GM12878 (cell line): Measurements from ENCODE around the gene NEB. TPM values are rescaled to one million over a fixed set of nuclear protein-coding genes. Genes with fewer than 3 reads are reported as not detected.

Source experiments
- ATAC-seq: fragments of 200-7000 bp; cut with Tn5 transposase; 3 replicates; pipeline ENCODE4 v1.9.1; 2020; ENCODE audit warnings: mild to moderate bottlenecking, moderate library complexity
- BruUV-seq: library from RNA; stranded (reverse); fragments of 400-500 nt; replicated peaks from 2 replicates; lab custom pipeline; 2021; lab: Mats Ljungman, UMichigan
- CTCF ChIA-PET: fragments of 300-600 bp; sonication (Branson Sonifier 250); formaldehyde crosslinking; extraction: SDS; loops from one replicate; lab custom pipeline; 2021; ENCODE audit warnings: inconsistent platforms; lab: Yijun Ruan, JAX
- POLR2A ChIA-PET: fragments of 350-600 bp; formaldehyde crosslinking; extraction: SDS; loops from one replicate; lab custom pipeline; 2021; ENCODE audit warnings: inconsistent platforms; lab: Charles Lee
- RAD21 ChIA-PET: fragments of 300-600 bp; sonication (Branson Sonifier 250); formaldehyde crosslinking; loops from one replicate; lab custom pipeline; 2023; ENCODE audit warnings: antibody characterized with exemption; ENCODE audit not compliant: unreplicated experiment; lab: Charles Lee
- SMC1A ChIA-PET: fragments of 300-600 bp; sonication (Branson Sonifier 250); formaldehyde crosslinking; loops from one replicate; lab custom pipeline; 2023; ENCODE audit not compliant: unreplicated experiment, uncharacterized antibody; lab: Charles Lee
- DNase-seq: peaks from one replicate; pipeline ENCODE4 v3.0.0-alpha.2; 2011; ENCODE audit warnings: low read depth, low spot score
- FAIRE-seq: peaks from 3 replicates; lab custom pipeline; 2011; peaks lifted over from hg19 to GRCh38; lab: Jason Lieb, UNC
- H2AFZ ChIP-seq: 2 replicates; pipeline ENCODE4 v1.6.0; 2011; ENCODE audit warnings: low read depth, low read length, control low read depth; ENCODE audit not compliant: control insufficient read depth
- H3K27ac ChIP-seq: 2 replicates; pipeline ENCODE4 v1.5.1; 2011; ENCODE audit warnings: control low read depth; ENCODE audit not compliant: control insufficient read depth, insufficient read depth
- H3K27me3 ChIP-seq, 2 experiments: replicated peaks in 1 of 2; 2 replicates each; pipeline versions ENCODE4 v1.6.0 to v1.6.1; 2011; ENCODE audit warnings: low read length in 1 of 2; ENCODE audit not compliant: control insufficient read depth in 2 of 2, insufficient read depth in 2 of 2
- H3K36me3 ChIP-seq, 2 experiments: 2 replicates each; pipeline ENCODE4 v1.5.1; 2011; ENCODE audit warnings: low read length in 1 of 2; ENCODE audit not compliant: control insufficient read depth in 2 of 2, insufficient read depth in 2 of 2
- H3K4me1 ChIP-seq: 2 replicates; pipeline ENCODE4 v1.6.1; 2011; ENCODE audit warnings: mild to moderate bottlenecking, low read length, moderate library complexity, mixed read lengths; ENCODE audit not compliant: control insufficient read depth, insufficient read depth
- H3K4me2 ChIP-seq: 2 replicates; pipeline ENCODE4 v1.6.0; 2011; ENCODE audit warnings: control low read depth; ENCODE audit not compliant: control insufficient read depth, insufficient read depth
- H3K4me3 ChIP-seq: fragments of 200-600 bp; sonication (generic); 2 replicates; pipeline ENCODE4 v1.5.1; 2016
- H3K79me2 ChIP-seq: 2 replicates; pipeline ENCODE4 v1.6.0; 2011; ENCODE audit warnings: low read length; ENCODE audit not compliant: control insufficient read depth, insufficient read depth
- H3K9ac ChIP-seq: 2 replicates; pipeline ENCODE4 v1.8.0; 2011; ENCODE audit warnings: low read length, control low read depth, mixed read lengths; ENCODE audit not compliant: control insufficient read depth, insufficient read depth
- H3K9me3 ChIP-seq: replicated peaks from 3 replicates; pipeline ENCODE4 v1.5.1; 2011; ENCODE audit warnings: mild to moderate bottlenecking, low read length; ENCODE audit not compliant: control insufficient read depth, insufficient read depth
- H4K20me1 ChIP-seq: 2 replicates; pipeline ENCODE4 v1.6.0; 2011; ENCODE audit not compliant: control insufficient read depth, insufficient read depth
- CBX5 ChIP-seq: sonication (generic); IDR thresholded peaks from 2 replicates; pipeline ENCODE4 v1.6.1; 2016; ENCODE audit warnings: low read depth, moderate library complexity, mild to moderate bottlenecking, inconsistent platforms
- CREB1 ChIP-seq: IDR thresholded peaks from 2 replicates; pipeline ENCODE4 v1.6.1; 2012; ENCODE audit warnings: low read depth, mild to moderate bottlenecking, inconsistent platforms
- PAX5 ChIP-seq: IDR thresholded peaks from 2 replicates; pipeline ENCODE4 v1.6.1; 2011; ENCODE audit warnings: low read depth, low read length, borderline replicate concordance
- POLR2AphosphoS5 ChIP-seq: IDR thresholded peaks from 2 replicates; pipeline ENCODE4 v1.6.1; 2011; ENCODE audit warnings: mild to moderate bottlenecking, low read length, inconsistent platforms
- SMAD1 ChIP-seq: fragments of 450-650 bp; IDR thresholded peaks from 2 replicates; pipeline ENCODE4 v1.6.1; 2018; ENCODE audit warnings: mild to moderate bottlenecking, low read depth; ENCODE audit not compliant: partially characterized antibody
- YBX1 ChIP-seq: fragments of 450-650 bp; IDR thresholded peaks from 2 replicates; pipeline ENCODE4 v1.6.1; 2016; ENCODE audit warnings: antibody characterized with exemption
- WGBS: methylation state at CpG from one replicate; pipeline ENCODE4 v1.1.6; 2016; ENCODE audit warnings: low lambda C conversion rate; ENCODE audit not compliant: insufficient replicate concordance, insufficient coverage; ENCODE audit errors: missing lambda C conversion rate; 5-methylcytosine and 5-hydroxymethylcytosine counted together
- in situ Hi-C: fragments of 300-500 bp; cut with MboI; formaldehyde crosslinking; loops from 9 replicates; pipeline ENCODE4 v1.14.3; 2018; ENCODE audit warnings: mixed read lengths
- intact Hi-C: fragments of 100-400 bp; cut with micrococcal nuclease; formaldehyde crosslinking; loops from one replicate; pipeline ENCODE4 v1.14.2; 2022; ENCODE audit not compliant: unreplicated experiment
- polyA plus RNA-seq, 11 experiments: library from polyadenylated mRNA; depleted of rRNA in 4 of 11; unstranded in 6 of 11; stranded (reverse) in 5 of 11; fragments of >200 nt; fragmentation: Nextera tagmentation in 4 of 11; fragmentation: Illumina TruSeq in 1 of 11; extraction: Ambion mirVana in 4 of 11; extraction: Trizol in 1 of 11; gene quantifications; 1 replicate in 1 of 11; 2 replicates in 10 of 11; pipeline versions ENCODE4 v1.2.1 to v1.2.3, GENCODE V29; 2011 to 2016; ENCODE audit warnings: inconsistent platforms in 2 of 11, missing spikeins in 2 of 11, low read depth in 1 of 11
- total RNA-seq, 4 experiments: library from RNA; depleted of rRNA in 3 of 4; stranded (reverse); fragments of >200 nt in 3 of 4; fragmentation: Illumina TruSeq in 1 of 4; extraction: Trizol in 1 of 4; gene quantifications; 2 replicates each; pipeline versions ENCODE4 v1.2.1 to v1.2.3, GENCODE V29; 2013 to 2021
- TF ChIP-seq, protein P1 (sequence below), 3 experiments: IDR thresholded peaks in 2 of 3; conservative IDR thresholded peaks in 1 of 3; 2 replicates each; pipeline ENCODE4 v1.5.1; 2011; ENCODE audit warnings: low read depth in 3 of 3, low read length in 3 of 3, mild to moderate bottlenecking in 3 of 3, control low read depth in 2 of 3, moderate library complexity in 2 of 3, inconsistent platforms in 1 of 3, mixed read lengths in 1 of 3; ENCODE audit not compliant: control insufficient read depth in 2 of 3, insufficient read depth in 1 of 3; ENCODE audit errors: extremely low read depth in 1 of 3
- TF ChIP-seq, protein P2 (sequence below): fragments of 450-650 bp; IDR thresholded peaks from 2 replicates; pipeline ENCODE4 v1.6.1; 2018; ENCODE audit warnings: borderline replicate concordance, mild to moderate bottlenecking; ENCODE audit not compliant: partially characterized antibody

Gene NEB
- total and polyA plus RNA-seq, 10 of the 15 experiments (the other 5 are each of a cell fraction or from before 2014, with no cell fraction given) = 0.04 to 0.77 (median 0.12) TPM

DNA sequence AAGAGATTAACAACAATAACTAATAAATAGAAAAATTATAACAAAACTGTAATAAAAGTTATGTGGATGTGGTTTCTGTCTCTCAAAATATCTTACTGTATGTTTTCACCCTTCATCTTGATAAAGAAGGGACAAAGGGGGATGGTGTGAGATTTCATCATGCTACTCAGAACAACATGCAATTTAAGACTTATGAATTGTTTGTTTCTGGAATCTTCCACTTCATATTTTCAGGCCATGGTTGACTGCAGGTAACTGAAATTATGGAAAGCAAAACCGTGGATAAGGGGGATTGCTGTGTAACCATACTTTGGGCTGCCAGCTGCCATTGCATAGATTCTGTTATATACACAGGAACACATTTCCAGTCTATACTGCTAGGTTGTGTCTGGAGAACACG, 45.6 kb downstream of the NEB start:
- CTCF ChIA-PET = no interaction called here
- in situ Hi-C loops (no loop called here), intact Hi-C loops (no loop called here)

More for the DNA sequence above, 45.6 kb downstream of the NEB start:
- Histone ChIP-seq H3K4me3 (no peak overlapping the region), H3K4me2 (no peak overlapping the region), H3K27me3 (no peaks in the 10 kb centered on the region), H3K4me1 (no peaks in the 10 kb centered on the region), H3K36me3 (no peaks in the 10 kb centered on the region), H3K27ac (no peak overlapping the region), H3K9me3 (no peaks in the 10 kb centered on the region), H2AFZ (no peak overlapping the region), H3K9ac (no peak overlapping the region), H3K79me2 (no peaks in the 10 kb centered on the region), H4K20me1 (no peaks in the 10 kb centered on the region)
- RAD21 ChIA-PET = no interaction called here
- 6% methylated on average over 2 of the region's 2 CpGs for WGBS
- FAIRE-seq = no peak
- POLR2A ChIA-PET = no interaction called here
- SMC1A ChIA-PET = no interaction called here
- ATAC-seq = no peak
- BruUV-seq = no TSS peak
- DNase-seq = no peak
- no peak for TF ChIP-seq POLR2AphosphoS5
- no peak for TF ChIP-seq YBX1
- no peak for TF ChIP-seq SMAD1
- no peak for TF ChIP-seq CREB1
- TF ChIP-seq, protein P1, sequence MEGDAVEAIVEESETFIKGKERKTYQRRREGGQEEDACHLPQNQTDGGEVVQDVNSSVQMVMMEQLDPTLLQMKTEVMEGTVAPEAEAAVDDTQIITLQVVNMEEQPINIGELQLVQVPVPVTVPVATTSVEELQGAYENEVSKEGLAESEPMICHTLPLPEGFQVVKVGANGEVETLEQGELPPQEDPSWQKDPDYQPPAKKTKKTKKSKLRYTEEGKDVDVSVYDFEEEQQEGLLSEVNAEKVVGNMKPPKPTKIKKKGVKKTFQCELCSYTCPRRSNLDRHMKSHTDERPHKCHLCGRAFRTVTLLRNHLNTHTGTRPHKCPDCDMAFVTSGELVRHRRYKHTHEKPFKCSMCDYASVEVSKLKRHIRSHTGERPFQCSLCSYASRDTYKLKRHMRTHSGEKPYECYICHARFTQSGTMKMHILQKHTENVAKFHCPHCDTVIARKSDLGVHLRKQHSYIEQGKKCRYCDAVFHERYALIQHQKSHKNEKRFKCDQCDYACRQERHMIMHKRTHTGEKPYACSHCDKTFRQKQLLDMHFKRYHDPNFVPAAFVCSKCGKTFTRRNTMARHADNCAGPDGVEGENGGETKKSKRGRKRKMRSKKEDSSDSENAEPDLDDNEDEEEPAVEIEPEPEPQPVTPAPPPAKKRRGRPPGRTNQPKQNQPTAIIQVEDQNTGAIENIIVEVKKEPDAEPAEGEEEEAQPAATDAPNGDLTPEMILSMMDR (IDR thresholded peaks at IDR 0.05 in 2 of 3, conservative IDR thresholded peaks at IDR 0.05 in 1 of 3; ENCODE audit: control insufficient read depth in 2 of 3, extremely low read depth in 1 of 3, insufficient read depth in 1 of 3, low read depth in 3 of 3, low read length in 3 of 3) = no peak
- no peak for TF ChIP-seq CBX5
- TF ChIP-seq, protein P2, sequence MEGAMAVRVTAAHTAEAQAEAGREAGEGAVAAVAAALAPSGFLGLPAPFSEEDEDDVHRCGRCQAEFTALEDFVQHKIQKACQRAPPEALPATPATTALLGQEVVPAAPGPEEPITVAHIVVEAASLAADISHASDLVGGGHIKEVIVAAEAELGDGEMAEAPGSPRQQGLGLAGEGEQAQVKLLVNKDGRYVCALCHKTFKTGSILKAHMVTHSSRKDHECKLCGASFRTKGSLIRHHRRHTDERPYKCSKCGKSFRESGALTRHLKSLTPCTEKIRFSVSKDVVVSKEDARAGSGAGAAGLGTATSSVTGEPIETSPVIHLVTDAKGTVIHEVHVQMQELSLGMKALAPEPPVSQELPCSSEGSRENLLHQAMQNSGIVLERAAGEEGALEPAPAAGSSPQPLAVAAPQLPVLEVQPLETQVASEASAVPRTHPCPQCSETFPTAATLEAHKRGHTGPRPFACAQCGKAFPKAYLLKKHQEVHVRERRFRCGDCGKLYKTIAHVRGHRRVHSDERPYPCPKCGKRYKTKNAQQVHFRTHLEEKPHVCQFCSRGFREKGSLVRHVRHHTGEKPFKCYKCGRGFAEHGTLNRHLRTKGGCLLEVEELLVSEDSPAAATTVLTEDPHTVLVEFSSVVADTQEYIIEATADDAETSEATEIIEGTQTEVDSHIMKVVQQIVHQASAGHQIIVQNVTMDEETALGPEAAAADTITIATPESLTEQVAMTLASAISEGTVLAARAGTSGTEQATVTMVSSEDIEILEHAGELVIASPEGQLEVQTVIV = no peak
- TF ChIP-seq PAX5 = no peak
